Calu3 (cell line): ENCODE results near the gene DHX38. TPM values are rescaled to one million over a fixed set of nuclear protein-coding genes. Genes with fewer than 3 reads are reported as not detected.

Experiments
- Bru-seq: library from RNA; stranded (reverse); fragments of 400-500 nt; gene quantifications from one replicate; lab custom pipeline; 2021; lab: Mats Ljungman, UMichigan
- BruChase-seq, 2 experiments: library from RNA; stranded (reverse); fragments of 400-500 nt; gene quantifications; one replicate each; lab custom pipeline; 2021; lab: Mats Ljungman, UMichigan
- BruUV-seq: library from RNA; stranded (reverse); fragments of 400-500 nt; replicated peaks from 2 replicates; lab custom pipeline; 2021; lab: Mats Ljungman, UMichigan
- CTCF ChIA-PET: fragments of 300-600 bp; sonication (Branson Sonifier 250); formaldehyde crosslinking; loops from one replicate; lab custom pipeline; 2022; ENCODE audit warnings: antibody characterized with exemption; lab: Charles Lee
- DNase-seq: peaks from one replicate; pipeline ENCODE4 v3.0.0; 2022
- H3K27ac Mint-ChIP-seq: one replicate; pipeline ENCODE4 v1.8.0; 2022; ENCODE audit warnings: mixed read lengths; ENCODE audit not compliant: unreplicated experiment
- H3K27me3 Mint-ChIP-seq: one replicate; pipeline ENCODE4 v1.8.0; 2022; ENCODE audit warnings: mixed read lengths; ENCODE audit not compliant: unreplicated experiment
- H3K36me3 Mint-ChIP-seq: one replicate; pipeline ENCODE4 v1.8.0; 2022; ENCODE audit warnings: mild to moderate bottlenecking, moderate library complexity, mixed read lengths; ENCODE audit not compliant: insufficient read depth, unreplicated experiment
- H3K4me1 Mint-ChIP-seq: one replicate; pipeline ENCODE4 v1.8.0; 2022; ENCODE audit warnings: mild to moderate bottlenecking, low read depth, mixed read lengths; ENCODE audit not compliant: unreplicated experiment
- H3K4me3 Mint-ChIP-seq: one replicate; pipeline ENCODE4 v1.8.0; 2022; ENCODE audit warnings: mild to moderate bottlenecking, low read depth, moderate library complexity, mixed read lengths; ENCODE audit not compliant: unreplicated experiment
- H3K9me3 Mint-ChIP-seq: one replicate; pipeline ENCODE4 v1.8.0; 2022; ENCODE audit warnings: low read depth, mixed read lengths; ENCODE audit not compliant: unreplicated experiment
- intact Hi-C: fragments of 100-400 bp; cut with micrococcal nuclease; formaldehyde crosslinking; loops from one replicate; pipeline ENCODE4 v1.10.0; 2022; ENCODE audit not compliant: unreplicated experiment
- long read RNA-seq: library from polyadenylated mRNA; stranded (forward); transcript quantifications from one replicate; pipeline ENCODE4 v2.0.0, GENCODE V29; 2022
- total RNA-seq: library from RNA; stranded (reverse); gene quantifications from 2 replicates; pipeline ENCODE4 v1.2.3, GENCODE V29; 2022
- TF ChIP-seq, protein P1 (sequence below): fragments of 200-600 bp; IDR thresholded peaks from one replicate; pipeline ENCODE4 v1.8.0; 2022; ENCODE audit warnings: antibody characterized with exemption; ENCODE audit not compliant: unreplicated experiment

Gene DHX38
- total RNA-seq = 83.0 and 86.4 TPM in 2 replicates
- Bru-seq, nascent RNA = percentile 82 among the genes with signal in this experiment
- percentile 91 among the genes with signal in this experiment for BruChase-seq, experiment 1, labeled RNA remaining after a 6-hour chase
- percentile 88 among the genes with signal in this experiment for BruChase-seq, experiment 2, labeled RNA remaining after a 2-hour chase
- long read RNA-seq, full-length matches to known transcripts = 14 of 40 reads
- long read RNA-seq, partial matches to known transcripts = 9 of 40 reads
- long read RNA-seq, other reads (novel, unspliced or antisense) = 17 of 40 reads

DNA sequence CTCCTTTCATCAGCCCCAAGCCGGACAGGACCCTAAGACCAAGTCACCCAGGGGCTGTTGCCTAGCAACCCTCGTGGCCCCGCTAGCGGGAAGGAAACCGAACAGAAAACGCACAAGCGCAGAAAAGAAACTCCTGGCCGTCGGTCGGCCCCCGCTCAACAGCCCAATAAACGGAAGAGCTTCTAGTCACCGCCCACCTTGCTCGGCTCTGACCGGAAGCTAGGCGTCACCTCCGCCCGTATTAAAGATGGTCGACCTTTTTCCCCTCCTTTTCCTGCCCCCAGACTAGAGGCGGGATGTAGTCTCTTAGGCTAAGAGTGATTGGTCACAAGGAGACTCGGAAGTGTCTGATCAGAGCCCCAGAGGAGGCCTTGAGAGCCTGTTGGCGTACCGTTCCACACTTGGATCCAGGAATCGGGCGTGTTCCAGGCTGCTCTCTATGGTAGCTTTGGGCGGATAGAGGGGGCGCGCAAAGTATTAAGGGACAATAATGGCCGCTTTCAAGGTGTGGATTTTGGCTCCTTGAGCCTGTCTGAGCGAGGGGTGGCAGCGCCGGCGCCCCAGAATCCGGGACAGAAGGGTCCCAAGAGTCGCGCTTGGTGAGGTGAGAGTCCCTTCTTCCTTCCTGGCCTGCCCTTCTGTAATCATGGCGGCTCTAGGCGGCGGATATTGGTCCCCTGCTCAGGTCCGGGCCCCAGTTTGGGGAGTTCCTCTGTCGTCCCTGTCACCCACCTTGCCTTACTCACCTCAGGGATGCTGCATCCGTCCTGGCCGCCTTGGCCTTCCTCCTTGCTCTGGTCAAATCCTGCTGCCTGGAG, at the start of gene DHX38, which contains the start of gene TXNL4B:
Gene DHX38 (plus strand): TSS at position 400 of the 818 bp plus-strand sequence. CDS start 2,311 bp downstream, outside the sequence.
Gene TXNL4B (minus strand): TSS at position 173 of the 818 bp plus-strand sequence. CDS start 2,871 bp downstream, outside the sequence.
- H3K4me1 Mint-ChIP-seq = peaks cover 36% of the 10 kb centered on the region
- CTCF ChIA-PET = interaction anchor here (0.5 to 0.6 kb wide), 3 partner anchors 14 to 995 kb away, joined by 3 to 4 read pairs (median 3); no protein-coding TSS in a partner anchor
- peak; percentile 95 for DNase-seq
- H3K36me3 Mint-ChIP-seq = peaks cover 52% of the 10 kb centered on the region
- intact Hi-C loops = no loop called here
- peak within 1 kb of the TSS; percentile 93 for H3K4me3 Mint-ChIP-seq
- TF ChIP-seq, protein P1, sequence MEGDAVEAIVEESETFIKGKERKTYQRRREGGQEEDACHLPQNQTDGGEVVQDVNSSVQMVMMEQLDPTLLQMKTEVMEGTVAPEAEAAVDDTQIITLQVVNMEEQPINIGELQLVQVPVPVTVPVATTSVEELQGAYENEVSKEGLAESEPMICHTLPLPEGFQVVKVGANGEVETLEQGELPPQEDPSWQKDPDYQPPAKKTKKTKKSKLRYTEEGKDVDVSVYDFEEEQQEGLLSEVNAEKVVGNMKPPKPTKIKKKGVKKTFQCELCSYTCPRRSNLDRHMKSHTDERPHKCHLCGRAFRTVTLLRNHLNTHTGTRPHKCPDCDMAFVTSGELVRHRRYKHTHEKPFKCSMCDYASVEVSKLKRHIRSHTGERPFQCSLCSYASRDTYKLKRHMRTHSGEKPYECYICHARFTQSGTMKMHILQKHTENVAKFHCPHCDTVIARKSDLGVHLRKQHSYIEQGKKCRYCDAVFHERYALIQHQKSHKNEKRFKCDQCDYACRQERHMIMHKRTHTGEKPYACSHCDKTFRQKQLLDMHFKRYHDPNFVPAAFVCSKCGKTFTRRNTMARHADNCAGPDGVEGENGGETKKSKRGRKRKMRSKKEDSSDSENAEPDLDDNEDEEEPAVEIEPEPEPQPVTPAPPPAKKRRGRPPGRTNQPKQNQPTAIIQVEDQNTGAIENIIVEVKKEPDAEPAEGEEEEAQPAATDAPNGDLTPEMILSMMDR = no peak
- H3K27me3 Mint-ChIP-seq = no peaks in the 10 kb centered on the region
- H3K27ac Mint-ChIP-seq = peak within 1 kb of the TSS; percentile 91
- no TSS peak for BruUV-seq
- no peaks in the 10 kb centered on the region for H3K9me3 Mint-ChIP-seq

GRCh38 chr16:72044296-72044695, 49.4 kb upstream of the DHX38 start:
- no TSS peak for BruUV-seq

DNA sequence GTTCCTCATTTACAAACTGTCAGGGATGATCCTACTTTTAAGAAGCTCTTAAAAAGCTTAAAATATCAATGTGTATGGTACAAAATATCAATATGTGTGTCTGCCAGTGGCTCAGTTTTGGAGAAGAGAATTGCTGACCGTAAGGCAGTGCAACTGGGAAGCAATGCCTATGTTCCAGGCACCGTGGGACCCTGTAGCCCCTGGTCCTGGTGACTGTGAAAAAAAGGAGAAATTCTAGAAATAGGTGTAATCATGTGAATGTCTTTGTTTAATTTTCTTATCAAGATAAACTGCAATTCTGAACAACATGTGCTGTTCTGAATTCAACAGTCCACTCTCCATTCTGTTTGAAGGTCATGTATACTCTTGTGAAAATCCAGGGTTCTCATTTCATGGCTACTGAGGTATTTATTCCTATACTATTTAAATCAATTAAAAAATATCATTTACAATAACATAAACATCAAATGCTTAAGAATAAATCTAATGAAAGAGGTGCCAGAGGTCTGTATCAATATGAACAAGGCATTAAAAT, 48.8 kb upstream of the DHX38 start:
- peaks cover 6% of the 10 kb centered on the region for H3K9me3 Mint-ChIP-seq

More at GRCh38 chr16:72044296-72044695, 49.4 kb upstream of the DHX38 start:
- H3K4me3 Mint-ChIP-seq = no peak overlapping the region
- TF ChIP-seq, protein P1 = no peak
- CTCF ChIA-PET = no interaction called here
- peaks cover 5% of the 10 kb centered on the region for H3K9me3 Mint-ChIP-seq
- no peak overlapping the region for H3K27ac Mint-ChIP-seq
- H3K27me3 Mint-ChIP-seq = peaks cover 2% of the 10 kb centered on the region
- DNase-seq = no peak
- H3K4me1 Mint-ChIP-seq = no peaks in the 10 kb centered on the region
- H3K36me3 Mint-ChIP-seq = no peaks in the 10 kb centered on the region
- intact Hi-C loops = no loop called here

GRCh38 chr16:72049110-72049509, 44.5 kb upstream of the DHX38 start:
- intact Hi-C loops = no loop called here
- no peak overlapping the region for H3K27ac Mint-ChIP-seq
- no TSS peak for BruUV-seq
- CTCF ChIA-PET = interaction anchor here (0.6 kb wide), 1 partner anchor 1911 kb away, joined by 8 read pairs; no protein-coding TSS in a partner anchor
- peaks cover 8% of the 10 kb centered on the region for H3K9me3 Mint-ChIP-seq
- no peak overlapping the region for H3K4me3 Mint-ChIP-seq
- H3K27me3 Mint-ChIP-seq = peaks cover 45% of the 10 kb centered on the region
- H3K4me1 Mint-ChIP-seq = no peaks in the 10 kb centered on the region
- no peaks in the 10 kb centered on the region for H3K36me3 Mint-ChIP-seq
- TF ChIP-seq, protein P1 = no peak
- DNase-seq = no peak

More for the DNA sequence above, 48.8 kb upstream of the DHX38 start:
- peaks cover 8% of the 10 kb centered on the region for H3K27me3 Mint-ChIP-seq
- CTCF ChIA-PET = interaction anchor here (0.6 kb wide), 1 partner anchor 390 kb away, joined by 3 read pairs; no protein-coding TSS in a partner anchor
- DNase-seq = no peak
- H3K27ac Mint-ChIP-seq = no peak overlapping the region
- H3K4me3 Mint-ChIP-seq = no peak overlapping the region
- no peaks in the 10 kb centered on the region for H3K36me3 Mint-ChIP-seq
- intact Hi-C loops = no loop called here
- TF ChIP-seq, protein P1 = no peak
- no peaks in the 10 kb centered on the region for H3K4me1 Mint-ChIP-seq
- BruUV-seq = no TSS peak
